GM12878 (cell line): ENCODE data around the gene ANKRD62. TPM values are rescaled to one million over a fixed set of nuclear protein-coding genes. Genes with fewer than 3 reads are reported as not detected.

Source experiments
- ATAC-seq: fragments of 200-7000 bp; cut with Tn5 transposase; 3 replicates; pipeline ENCODE4 v1.9.1; 2020; ENCODE audit warnings: mild to moderate bottlenecking, moderate library complexity
- BruUV-seq: library from RNA; stranded (reverse); fragments of 400-500 nt; replicated peaks from 2 replicates; lab custom pipeline; 2021; lab: Mats Ljungman, UMichigan
- CTCF ChIA-PET: fragments of 300-600 bp; sonication (Branson Sonifier 250); formaldehyde crosslinking; extraction: SDS; loops from one replicate; lab custom pipeline; 2021; ENCODE audit warnings: inconsistent platforms; lab: Yijun Ruan, JAX
- POLR2A ChIA-PET: fragments of 350-600 bp; formaldehyde crosslinking; extraction: SDS; loops from one replicate; lab custom pipeline; 2021; ENCODE audit warnings: inconsistent platforms; lab: Charles Lee
- RAD21 ChIA-PET: fragments of 300-600 bp; sonication (Branson Sonifier 250); formaldehyde crosslinking; loops from one replicate; lab custom pipeline; 2023; ENCODE audit warnings: antibody characterized with exemption; ENCODE audit not compliant: unreplicated experiment; lab: Charles Lee
- SMC1A ChIA-PET: fragments of 300-600 bp; sonication (Branson Sonifier 250); formaldehyde crosslinking; loops from one replicate; lab custom pipeline; 2023; ENCODE audit not compliant: unreplicated experiment, uncharacterized antibody; lab: Charles Lee
- DNase-seq: peaks from one replicate; pipeline ENCODE4 v3.0.0-alpha.2; 2011; ENCODE audit warnings: low read depth, low spot score
- FAIRE-seq: peaks from 3 replicates; lab custom pipeline; 2011; peaks lifted over from hg19 to GRCh38; lab: Jason Lieb, UNC
- H2AFZ ChIP-seq: 2 replicates; pipeline ENCODE4 v1.6.0; 2011; ENCODE audit warnings: low read depth, low read length, control low read depth; ENCODE audit not compliant: control insufficient read depth
- H3K27ac ChIP-seq: 2 replicates; pipeline ENCODE4 v1.5.1; 2011; ENCODE audit warnings: control low read depth; ENCODE audit not compliant: control insufficient read depth, insufficient read depth
- H3K27me3 ChIP-seq, 2 experiments: replicated peaks in 1 of 2; 2 replicates each; pipeline versions ENCODE4 v1.6.0 to v1.6.1; 2011; ENCODE audit warnings: low read length in 1 of 2; ENCODE audit not compliant: control insufficient read depth in 2 of 2, insufficient read depth in 2 of 2
- H3K36me3 ChIP-seq, 2 experiments: 2 replicates each; pipeline ENCODE4 v1.5.1; 2011; ENCODE audit warnings: low read length in 1 of 2; ENCODE audit not compliant: control insufficient read depth in 2 of 2, insufficient read depth in 2 of 2
- H3K4me1 ChIP-seq: 2 replicates; pipeline ENCODE4 v1.6.1; 2011; ENCODE audit warnings: mild to moderate bottlenecking, low read length, moderate library complexity, mixed read lengths; ENCODE audit not compliant: control insufficient read depth, insufficient read depth
- H3K4me2 ChIP-seq: 2 replicates; pipeline ENCODE4 v1.6.0; 2011; ENCODE audit warnings: control low read depth; ENCODE audit not compliant: control insufficient read depth, insufficient read depth
- H3K4me3 ChIP-seq: fragments of 200-600 bp; sonication (generic); 2 replicates; pipeline ENCODE4 v1.5.1; 2016
- H3K79me2 ChIP-seq: 2 replicates; pipeline ENCODE4 v1.6.0; 2011; ENCODE audit warnings: low read length; ENCODE audit not compliant: control insufficient read depth, insufficient read depth
- H3K9ac ChIP-seq: 2 replicates; pipeline ENCODE4 v1.8.0; 2011; ENCODE audit warnings: low read length, control low read depth, mixed read lengths; ENCODE audit not compliant: control insufficient read depth, insufficient read depth
- H3K9me3 ChIP-seq: replicated peaks from 3 replicates; pipeline ENCODE4 v1.5.1; 2011; ENCODE audit warnings: mild to moderate bottlenecking, low read length; ENCODE audit not compliant: control insufficient read depth, insufficient read depth
- H4K20me1 ChIP-seq: 2 replicates; pipeline ENCODE4 v1.6.0; 2011; ENCODE audit not compliant: control insufficient read depth, insufficient read depth
- ATF3 ChIP-seq: IDR thresholded peaks from 2 replicates; pipeline ENCODE4 v1.6.1; 2011; ENCODE audit warnings: low read depth, mild to moderate bottlenecking, low read length, moderate library complexity, borderline replicate concordance; ENCODE audit errors: extremely low read depth
- BHLHE40 ChIP-seq, 2 experiments: fragments of 450-650 bp in 1 of 2; IDR thresholded peaks; 2 replicates each; pipeline ENCODE4 v1.6.1; 2011 to 2017; ENCODE audit warnings: low read depth in 2 of 2, borderline replicate concordance in 1 of 2, improper control_type of control experiment in 1 of 2, low read length in 1 of 2, mild to moderate bottlenecking in 1 of 2
- CHD4 ChIP-seq: fragments of 200-600 bp; sonication (generic); IDR thresholded peaks from 2 replicates; pipeline ENCODE4 v1.6.1; 2016; ENCODE audit warnings: mild to moderate bottlenecking
- FOS ChIP-seq: IDR thresholded peaks from 3 replicates; pipeline ENCODE4 v1.6.1; 2011; ENCODE audit warnings: borderline replicate concordance; ENCODE audit not compliant: insufficient read length; ENCODE audit errors: extremely low read depth
- GATAD2B ChIP-seq: fragments of 450-650 bp; conservative IDR thresholded peaks from 2 replicates; pipeline ENCODE4 v1.6.1; 2017; ENCODE audit warnings: low read depth, mild to moderate bottlenecking, moderate library complexity
- IRF4 ChIP-seq: IDR thresholded peaks from 2 replicates; pipeline ENCODE4 v1.6.1; 2011; ENCODE audit warnings: low read depth, low read length
- LARP7 ChIP-seq: fragments of 450-650 bp; IDR thresholded peaks from 2 replicates; pipeline ENCODE4 v1.6.1; 2017; ENCODE audit warnings: mild to moderate bottlenecking
- NKRF ChIP-seq: fragments of 450-650 bp; conservative IDR thresholded peaks from 2 replicates; pipeline ENCODE4 v1.6.1; 2017; ENCODE audit warnings: mild to moderate bottlenecking, moderate library complexity
- POLR2AphosphoS5 ChIP-seq: IDR thresholded peaks from 2 replicates; pipeline ENCODE4 v1.6.1; 2011; ENCODE audit warnings: mild to moderate bottlenecking, low read length, inconsistent platforms
- RAD21 ChIP-seq: IDR thresholded peaks from 2 replicates; pipeline ENCODE4 v1.6.1; 2011; ENCODE audit warnings: mild to moderate bottlenecking, low read depth, low read length, moderate library complexity; ENCODE audit not compliant: insufficient read depth
- RELB ChIP-seq: fragments of 450-650 bp; IDR thresholded peaks from 2 replicates; pipeline ENCODE4 v1.6.1; 2017; ENCODE audit warnings: low read depth, mild to moderate bottlenecking, moderate library complexity
- SUPT20H ChIP-seq: IDR thresholded peaks from 2 replicates; pipeline ENCODE4 v1.6.1; 2011; ENCODE audit warnings: low read depth, mild to moderate bottlenecking, low read length, moderate library complexity, borderline replicate concordance; ENCODE audit not compliant: control insufficient read depth
- TARDBP ChIP-seq: IDR thresholded peaks from 2 replicates; pipeline ENCODE4 v1.6.1; 2016; ENCODE audit warnings: borderline replicate concordance
- ZBTB33 ChIP-seq: fragments of 450-650 bp; IDR thresholded peaks from 2 replicates; pipeline ENCODE4 v1.6.1; 2017; ENCODE audit warnings: mild to moderate bottlenecking
- WGBS: methylation state at CpG from one replicate; pipeline ENCODE4 v1.1.6; 2016; ENCODE audit warnings: low lambda C conversion rate; ENCODE audit not compliant: insufficient replicate concordance, insufficient coverage; ENCODE audit errors: missing lambda C conversion rate; 5-methylcytosine and 5-hydroxymethylcytosine counted together
- in situ Hi-C: fragments of 300-500 bp; cut with MboI; formaldehyde crosslinking; loops from 9 replicates; pipeline ENCODE4 v1.14.3; 2018; ENCODE audit warnings: mixed read lengths
- intact Hi-C: fragments of 100-400 bp; cut with micrococcal nuclease; formaldehyde crosslinking; loops from one replicate; pipeline ENCODE4 v1.14.2; 2022; ENCODE audit not compliant: unreplicated experiment
- polyA plus RNA-seq, 11 experiments: library from polyadenylated mRNA; depleted of rRNA in 4 of 11; unstranded in 6 of 11; stranded (reverse) in 5 of 11; fragments of >200 nt; fragmentation: Nextera tagmentation in 4 of 11; fragmentation: Illumina TruSeq in 1 of 11; extraction: Ambion mirVana in 4 of 11; extraction: Trizol in 1 of 11; gene quantifications; 1 replicate in 1 of 11; 2 replicates in 10 of 11; pipeline versions ENCODE4 v1.2.1 to v1.2.3, GENCODE V29; 2011 to 2016; ENCODE audit warnings: inconsistent platforms in 2 of 11, missing spikeins in 2 of 11, low read depth in 1 of 11
- total RNA-seq, 4 experiments: library from RNA; depleted of rRNA in 3 of 4; stranded (reverse); fragments of >200 nt in 3 of 4; fragmentation: Illumina TruSeq in 1 of 4; extraction: Trizol in 1 of 4; gene quantifications; 2 replicates each; pipeline versions ENCODE4 v1.2.1 to v1.2.3, GENCODE V29; 2013 to 2021

The ANKRD62 gene
- total and polyA plus RNA-seq, 10 of the 15 experiments (the other 5 are each of a cell fraction or from before 2014, with no cell fraction given): not detected

GRCh38 chr18:12086249-12086648, 7.4 kb upstream of the ANKRD62 start:
- Histone ChIP-seq H3K27me3 (no peaks in the 10 kb centered on the region), H3K9me3 (no peaks in the 10 kb centered on the region), H3K4me1 (no peaks in the 10 kb centered on the region), H3K27ac (no peak overlapping the region), H3K4me3 (no peak overlapping the region), H4K20me1 (no peaks in the 10 kb centered on the region), H3K4me2 (no peak overlapping the region), H2AFZ (no peak overlapping the region), H3K9ac (no peak overlapping the region), H3K79me2 (no peaks in the 10 kb centered on the region), H3K36me3 (no peaks in the 10 kb centered on the region)
- DNase-seq (no peak), FAIRE-seq (no peak), ATAC-seq (no peak; the same call in 2 of the 3 replicates)
- CTCF ChIA-PET: no interaction called here
- no TSS peak for BruUV-seq
- SMC1A ChIA-PET: no interaction called here
- no peak for TF ChIP-seq SUPT20H
- no peak for TF ChIP-seq POLR2AphosphoS5
- TF ChIP-seq ZBTB33: no peak
- TF ChIP-seq RAD21: no peak
- no peak for TF ChIP-seq TARDBP
- no peak for TF ChIP-seq LARP7
- TF ChIP-seq FOS: no peak
- no peak for TF ChIP-seq BHLHE40 (IDR thresholded peaks at IDR 0.05; ENCODE audit: borderline replicate concordance in 1 of 2, low read depth in 2 of 2, low read length in 1 of 2)
- TF ChIP-seq ATF3: no peak
- no peak for TF ChIP-seq GATAD2B
- TF ChIP-seq RELB: no peak
- no peak for TF ChIP-seq NKRF
- no peak for TF ChIP-seq CHD4
- no peak for TF ChIP-seq IRF4
- POLR2A ChIA-PET: no interaction called here
- intact Hi-C loops (no loop called here), in situ Hi-C loops (no loop called here)
- RAD21 ChIA-PET: no interaction called here
- WGBS: 83% methylated on average over 5 of the region's 5 CpGs
